Measurements from ENCODE around the gene SNRNP200.

DNA sequence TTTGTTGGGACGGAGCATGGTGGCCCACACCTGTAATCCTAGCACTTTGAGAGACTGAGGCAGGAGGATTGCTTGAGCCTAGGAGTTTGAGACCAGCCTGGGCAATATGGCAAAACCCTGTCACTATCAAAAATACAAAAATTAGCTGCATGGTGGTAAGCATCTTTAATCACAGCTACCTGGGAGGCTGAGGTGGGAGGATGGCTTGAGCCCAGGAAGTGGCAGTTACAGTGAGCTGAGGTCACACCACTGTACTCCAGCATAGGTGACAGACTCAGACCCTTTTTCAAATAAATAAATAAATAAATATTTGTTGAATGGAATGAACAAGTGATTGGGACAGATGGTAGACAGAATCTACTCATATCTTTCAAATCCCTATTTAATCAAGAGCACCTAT lies 14.1 kb upstream of the SNRNP200 start:
- TF ChIP-seq, protein P1, sequence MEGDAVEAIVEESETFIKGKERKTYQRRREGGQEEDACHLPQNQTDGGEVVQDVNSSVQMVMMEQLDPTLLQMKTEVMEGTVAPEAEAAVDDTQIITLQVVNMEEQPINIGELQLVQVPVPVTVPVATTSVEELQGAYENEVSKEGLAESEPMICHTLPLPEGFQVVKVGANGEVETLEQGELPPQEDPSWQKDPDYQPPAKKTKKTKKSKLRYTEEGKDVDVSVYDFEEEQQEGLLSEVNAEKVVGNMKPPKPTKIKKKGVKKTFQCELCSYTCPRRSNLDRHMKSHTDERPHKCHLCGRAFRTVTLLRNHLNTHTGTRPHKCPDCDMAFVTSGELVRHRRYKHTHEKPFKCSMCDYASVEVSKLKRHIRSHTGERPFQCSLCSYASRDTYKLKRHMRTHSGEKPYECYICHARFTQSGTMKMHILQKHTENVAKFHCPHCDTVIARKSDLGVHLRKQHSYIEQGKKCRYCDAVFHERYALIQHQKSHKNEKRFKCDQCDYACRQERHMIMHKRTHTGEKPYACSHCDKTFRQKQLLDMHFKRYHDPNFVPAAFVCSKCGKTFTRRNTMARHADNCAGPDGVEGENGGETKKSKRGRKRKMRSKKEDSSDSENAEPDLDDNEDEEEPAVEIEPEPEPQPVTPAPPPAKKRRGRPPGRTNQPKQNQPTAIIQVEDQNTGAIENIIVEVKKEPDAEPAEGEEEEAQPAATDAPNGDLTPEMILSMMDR (conservative IDR thresholded peaks at IDR 0.05 in 1 of 2, IDR thresholded peaks at IDR 0.05 in 1 of 2; ENCODE audit: extremely low read depth in 1 of 2, insufficient read depth in 1 of 2, low read depth in 1 of 2, low read length in 2 of 2): no peak
- no peak for TF ChIP-seq EZH2 (IDR thresholded peaks at IDR 0.05; ENCODE audit: borderline replicate concordance, low read length)

All from mammary epithelial cell (primary cell).